ENCODE measurements around the gene STT3B.

DNA sequence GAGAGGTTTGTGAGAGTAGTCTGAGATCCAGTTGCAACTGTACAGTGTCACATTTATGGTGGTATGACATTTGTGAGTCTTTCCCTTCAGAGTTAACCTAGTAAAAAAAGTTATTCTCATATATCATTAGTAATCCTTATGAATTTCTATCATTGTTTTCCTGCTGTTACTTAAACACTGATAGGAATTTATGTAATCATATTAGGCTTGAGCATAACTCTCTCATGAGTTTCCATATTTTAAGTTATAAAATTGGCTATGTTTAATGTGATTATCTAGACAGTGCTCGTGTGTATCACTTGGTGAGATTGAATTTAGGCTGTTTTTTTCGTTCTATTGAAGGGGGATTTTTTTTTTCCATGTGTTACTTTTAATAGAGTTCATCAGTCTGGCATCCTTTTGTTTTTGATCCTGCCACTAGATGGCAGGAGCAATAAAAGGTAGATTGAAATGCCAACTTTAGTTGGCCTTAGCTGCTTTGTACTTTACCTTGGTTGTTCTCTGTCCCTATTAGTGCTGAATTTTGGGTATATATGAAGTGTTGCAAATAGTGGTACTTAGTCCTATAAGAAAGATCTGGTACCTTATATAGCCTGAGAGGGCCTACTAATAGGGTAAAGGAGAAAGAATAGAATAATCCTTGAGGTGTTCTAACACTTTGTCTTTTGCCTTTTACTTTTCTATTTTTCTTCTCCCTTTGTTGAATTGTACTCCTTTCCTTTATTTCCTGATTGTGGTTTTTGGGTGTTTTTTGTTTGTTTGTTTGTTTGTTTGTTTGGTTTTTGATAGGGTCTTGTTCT, 17.9 kb downstream of the STT3B start:
- TF ChIP-seq POLR2A (IDR thresholded peaks at IDR 0.05) (no peak), CTCF (IDR thresholded peaks at IDR 0.05 in 4 of 5, conservative IDR thresholded peaks at IDR 0.05 in 1 of 5) (peak; percentile 47 to 77 (median 56))
